DND-41 (cell line): ENCODE measurements around the gene FGFR3.
A peak's percentile ranks its signal among the peaks of the same experiment; 100 is the strongest.

Experiments used
- ATAC-seq: fragments of 200-7000 bp; cut with Tn5 transposase; 3 replicates; pipeline ENCODE4 v1.9.1; 2021; ENCODE audit warnings: low read depth; ENCODE audit not compliant: insufficient read depth
- DNase-seq: peaks from one replicate; pipeline ENCODE4 v3.0.0-alpha.2; 2020
- H2AFZ ChIP-seq: 2 replicates; pipeline ENCODE4 v1.6.0; 2012; ENCODE audit warnings: low read depth, low read length
- H3K27ac ChIP-seq: 2 replicates; pipeline ENCODE4 v1.5.1; 2012; ENCODE audit warnings: low read length, inconsistent platforms
- H3K27me3 ChIP-seq: fragments of 200-600 bp; sonication (generic); 2 replicates; pipeline ENCODE4 v1.6.0; 2012; ENCODE audit warnings: low read length, mild to moderate bottlenecking, inconsistent platforms; ENCODE audit not compliant: insufficient read depth, poor library complexity
- H3K36me3 ChIP-seq: 2 replicates; pipeline ENCODE4 v1.5.1; 2012; ENCODE audit warnings: low read length, inconsistent platforms; ENCODE audit not compliant: insufficient read depth
- H3K4me1 ChIP-seq: 2 replicates; pipeline ENCODE4 v1.5.1; 2012; ENCODE audit warnings: mild to moderate bottlenecking, low read length; ENCODE audit not compliant: insufficient read depth
- H3K4me2 ChIP-seq: 2 replicates; pipeline ENCODE4 v1.6.0; 2012; ENCODE audit warnings: mild to moderate bottlenecking, moderate library complexity, low read length, inconsistent platforms; ENCODE audit not compliant: insufficient read depth
- H3K4me3 ChIP-seq, 2 experiments: fragments of 200-600 bp in 1 of 2; shearing (Covaris generic) in 1 of 2; 2 replicates each; pipeline ENCODE4 v1.5.1; 2012 to 2016; ENCODE audit warnings: inconsistent platforms in 2 of 2, low read length in 2 of 2, mild to moderate bottlenecking in 2 of 2, low read depth in 1 of 2, moderate library complexity in 1 of 2
- H3K79me2 ChIP-seq: 2 replicates; pipeline ENCODE4 v1.6.0; 2012; ENCODE audit warnings: low read length, inconsistent platforms; ENCODE audit not compliant: insufficient read depth
- H3K9ac ChIP-seq: 2 replicates; pipeline ENCODE4 v1.6.0; 2012; ENCODE audit warnings: low read depth, mild to moderate bottlenecking, inconsistent platforms, low read length, moderate library complexity
- H3K9me3 ChIP-seq: 2 replicates; pipeline ENCODE4 v1.5.1; 2012; ENCODE audit warnings: low read length, moderate library complexity, mild to moderate bottlenecking, inconsistent platforms; ENCODE audit not compliant: insufficient read depth, severe bottlenecking
- H4K20me1 ChIP-seq: 2 replicates; pipeline ENCODE4 v1.6.0; 2012; ENCODE audit warnings: low read length; ENCODE audit not compliant: insufficient read depth
- EZH2 ChIP-seq: IDR thresholded peaks from 3 replicates; pipeline ENCODE4 v1.6.1; 2012; ENCODE audit warnings: borderline replicate concordance, low read depth, mild to moderate bottlenecking, moderate library complexity, low read length, inconsistent platforms; ENCODE audit not compliant: severe bottlenecking
- TF ChIP-seq, protein P1 (sequence below): IDR thresholded peaks from 2 replicates; pipeline ENCODE4 v1.5.1; 2012; ENCODE audit warnings: borderline replicate concordance, low read length, moderate library complexity, mild to moderate bottlenecking; ENCODE audit not compliant: poor library complexity, severe bottlenecking; ENCODE audit errors: extremely low read depth

FGFR3 gene

DNA sequence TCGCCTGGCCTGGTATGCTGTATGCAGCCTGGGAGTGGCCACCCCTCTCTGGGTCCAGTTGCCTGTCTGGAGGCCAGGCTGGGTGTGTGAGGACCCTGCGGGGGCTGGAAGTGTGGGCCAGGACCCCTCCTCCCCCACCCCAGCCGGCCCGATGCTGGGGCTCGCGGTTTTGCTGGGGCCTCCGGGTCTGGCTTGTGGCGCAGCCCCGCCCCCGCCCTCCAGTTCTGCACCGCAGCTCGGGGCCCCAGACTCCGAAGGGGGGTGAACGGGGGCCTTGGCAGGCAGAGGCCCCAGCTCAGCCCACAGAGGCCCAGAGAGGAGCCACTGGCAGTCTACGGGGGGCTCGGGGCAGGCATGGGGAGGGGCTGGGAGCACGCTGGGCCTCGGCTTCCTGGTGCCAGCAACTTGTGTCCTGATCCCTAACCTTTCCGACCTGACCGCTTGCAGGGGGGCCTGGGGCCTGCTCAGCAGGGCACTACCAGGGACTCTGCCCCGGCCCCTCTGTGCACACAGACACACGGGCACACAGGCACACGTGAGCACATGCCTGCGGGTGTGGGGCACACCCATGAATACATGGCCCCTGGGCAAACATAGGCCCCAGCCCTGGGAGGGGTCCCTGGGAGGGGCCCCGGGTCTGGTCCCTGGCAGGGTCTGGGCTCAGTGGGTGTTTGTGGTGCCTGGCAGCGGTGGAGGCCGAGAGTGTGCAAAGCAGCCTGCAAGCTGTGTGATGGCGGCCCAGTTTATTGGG is 21.4 kb upstream of the FGFR3 start:
- Histone ChIP-seq H3K4me3 (no peak overlapping the region), H3K27ac (no peak overlapping the region), H3K36me3 (no peaks in the 10 kb centered on the region), H3K27me3 (no peaks in the 10 kb centered on the region), H3K4me1 (no peaks in the 10 kb centered on the region), H3K79me2 (no peaks in the 10 kb centered on the region), H2AFZ (no peak overlapping the region), H4K20me1 (peaks cover 5% of the 10 kb centered on the region; the same call in 1 of the 2 replicates), H3K4me2 (no peak overlapping the region), H3K9ac (no peak overlapping the region), H3K9me3 (no peaks in the 10 kb centered on the region)
- DNase-seq (peak; percentile 61), ATAC-seq (peak; percentile 82)
- TF ChIP-seq EZH2: no peak
- TF ChIP-seq, protein P1, sequence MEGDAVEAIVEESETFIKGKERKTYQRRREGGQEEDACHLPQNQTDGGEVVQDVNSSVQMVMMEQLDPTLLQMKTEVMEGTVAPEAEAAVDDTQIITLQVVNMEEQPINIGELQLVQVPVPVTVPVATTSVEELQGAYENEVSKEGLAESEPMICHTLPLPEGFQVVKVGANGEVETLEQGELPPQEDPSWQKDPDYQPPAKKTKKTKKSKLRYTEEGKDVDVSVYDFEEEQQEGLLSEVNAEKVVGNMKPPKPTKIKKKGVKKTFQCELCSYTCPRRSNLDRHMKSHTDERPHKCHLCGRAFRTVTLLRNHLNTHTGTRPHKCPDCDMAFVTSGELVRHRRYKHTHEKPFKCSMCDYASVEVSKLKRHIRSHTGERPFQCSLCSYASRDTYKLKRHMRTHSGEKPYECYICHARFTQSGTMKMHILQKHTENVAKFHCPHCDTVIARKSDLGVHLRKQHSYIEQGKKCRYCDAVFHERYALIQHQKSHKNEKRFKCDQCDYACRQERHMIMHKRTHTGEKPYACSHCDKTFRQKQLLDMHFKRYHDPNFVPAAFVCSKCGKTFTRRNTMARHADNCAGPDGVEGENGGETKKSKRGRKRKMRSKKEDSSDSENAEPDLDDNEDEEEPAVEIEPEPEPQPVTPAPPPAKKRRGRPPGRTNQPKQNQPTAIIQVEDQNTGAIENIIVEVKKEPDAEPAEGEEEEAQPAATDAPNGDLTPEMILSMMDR: no peak

DNA sequence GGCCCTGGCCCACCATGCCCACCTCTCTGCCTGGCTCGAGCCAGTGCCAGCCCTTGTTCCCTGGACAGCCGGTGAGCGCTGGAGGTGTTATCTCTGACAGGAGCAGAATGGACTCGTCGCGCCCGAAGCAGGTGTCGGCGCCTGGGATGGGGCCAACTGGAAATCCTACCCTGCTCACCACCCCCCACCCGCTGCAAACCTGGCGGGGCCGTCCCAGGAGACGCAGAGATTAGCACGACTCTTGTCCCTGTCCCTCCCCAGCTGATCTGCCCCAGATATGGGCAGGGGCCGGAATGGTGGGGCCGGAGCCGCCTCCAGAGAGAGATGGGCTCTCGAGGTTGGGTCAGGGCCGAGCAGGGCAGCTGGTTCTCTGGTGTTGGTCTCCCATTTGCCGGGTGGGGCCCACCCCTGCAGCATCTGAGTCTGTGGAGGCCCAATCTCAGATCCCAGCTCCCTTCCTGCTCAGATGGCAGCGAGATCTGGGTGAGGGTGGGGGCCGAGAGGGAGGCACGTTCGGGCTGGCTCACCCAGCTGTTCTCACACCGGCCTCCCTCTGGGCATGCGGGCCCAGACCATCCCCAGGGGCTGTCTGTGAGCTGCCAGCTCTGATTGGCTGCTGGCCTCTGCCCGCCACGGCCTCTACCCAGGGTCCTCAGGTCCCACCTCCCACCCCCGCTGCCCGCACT is 20.1 kb upstream of the FGFR3 start:
- Histone ChIP-seq H3K27me3 (no peaks in the 10 kb centered on the region), H3K27ac (no peak overlapping the region), H3K9ac (no peak overlapping the region), H3K36me3 (no peaks in the 10 kb centered on the region), H2AFZ (no peak overlapping the region), H3K79me2 (no peaks in the 10 kb centered on the region), H3K4me1 (no peaks in the 10 kb centered on the region), H3K4me3 (no peak overlapping the region), H3K9me3 (no peaks in the 10 kb centered on the region), H3K4me2 (no peak overlapping the region), H4K20me1 (peaks cover 5% of the 10 kb centered on the region; the same call in 1 of the 2 replicates)
- DNase-seq (no peak), ATAC-seq (no peak)
- TF ChIP-seq, protein P1: no peak
- no peak for TF ChIP-seq EZH2

DNA sequence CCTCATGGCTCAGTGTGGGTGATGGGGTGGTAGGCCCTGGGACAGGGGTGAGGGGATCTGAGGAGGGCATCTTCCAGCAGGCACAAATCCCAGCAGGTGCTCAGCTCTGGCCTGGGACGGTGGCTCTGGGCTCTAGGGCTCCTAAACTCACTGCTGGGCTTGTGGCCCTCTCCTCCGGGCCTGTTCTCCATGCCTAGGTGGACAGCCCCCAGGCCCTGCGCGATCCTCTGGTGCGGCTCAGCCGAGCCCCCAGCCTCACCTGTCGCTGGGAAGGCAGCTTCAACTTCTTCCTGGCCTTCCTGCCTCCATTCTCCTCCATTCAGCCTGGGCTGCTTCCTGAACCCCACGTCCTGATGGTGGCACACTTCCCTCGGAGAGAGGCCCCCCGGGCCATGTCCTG is 19.3 kb upstream of the FGFR3 start:
- peaks cover 9% of the 10 kb centered on the region; the same call in 1 of the 2 replicates for H4K20me1 ChIP-seq
- no peaks in the 10 kb centered on the region for H3K27me3 ChIP-seq
- no peaks in the 10 kb centered on the region for H3K9me3 ChIP-seq
- H3K9ac ChIP-seq: no peak overlapping the region
- no peak overlapping the region for H3K4me3 ChIP-seq
- no peaks in the 10 kb centered on the region for H3K79me2 ChIP-seq
- no peak overlapping the region for H3K27ac ChIP-seq
- ATAC-seq (no peak), DNase-seq (no peak)
- no peaks in the 10 kb centered on the region for H3K4me1 ChIP-seq
- H2AFZ ChIP-seq: no peak overlapping the region
- no peak overlapping the region for H3K4me2 ChIP-seq
- TF ChIP-seq, protein P1: no peak
- no peak for TF ChIP-seq EZH2
- H3K36me3 ChIP-seq: no peaks in the 10 kb centered on the region
